Measurements from ENCODE around the gene PRDM12. TPM values are rescaled to one million over a fixed set of nuclear protein-coding genes. Genes with fewer than 3 reads are reported as not detected.

PRDM12 gene
- polyA plus RNA-seq, 1 of the 3 experiments (the other 2 are of a cell fraction) = 0.08 TPM

- TF ChIP-seq GATA2 (CRISPR knock-in tag; IDR thresholded peaks at IDR 0.05) = peak; percentile 57
- no peak for TF ChIP-seq USF2 (IDR thresholded peaks at IDR 0.05; ENCODE audit: borderline replicate concordance, low read depth, low read length)
- TF ChIP-seq SMC3 (IDR thresholded peaks at IDR 0.05; ENCODE audit: low read depth, low read length) = no peak
- TF ChIP-seq TAF1 (IDR thresholded peaks at IDR 0.05; ENCODE audit: borderline replicate concordance, low read depth, low read length) = peak; percentile 74; the same call in 1 of the 2 replicates
- peak; percentile 46; the same call in 1 of the 2 replicates for TF ChIP-seq MXI1 (IDR thresholded peaks at IDR 0.05; ENCODE audit: low read depth, low read length)
- TF ChIP-seq FOXM1 (IDR thresholded peaks at IDR 0.05; ENCODE audit: low read depth) = no peak
- TF ChIP-seq RXRA (IDR thresholded peaks at IDR 0.05; ENCODE audit: borderline replicate concordance, low read depth) = no peak
- no peak for TF ChIP-seq ELF1 (IDR thresholded peaks at IDR 0.05)
- TF ChIP-seq POLR2AphosphoS5 (IDR thresholded peaks at IDR 0.05; ENCODE audit: low read depth, low read length) = peak; percentile 98
- TF ChIP-seq USF1 (IDR thresholded peaks at IDR 0.05; ENCODE audit: borderline replicate concordance, low read depth) = no peak
- no peak for TF ChIP-seq EP300 (IDR thresholded peaks at IDR 0.05; ENCODE audit: borderline replicate concordance in 1 of 2, low read depth in 1 of 2, low read length in 1 of 2)
- TF ChIP-seq NFIC (IDR thresholded peaks at IDR 0.05; ENCODE audit: borderline replicate concordance) = no peak; the same call in 1 of the 2 replicates
- TF ChIP-seq RCOR1 (IDR thresholded peaks at IDR 0.05; ENCODE audit: low read length) = no peak; the same call in 1 of the 2 replicates
Measured at GRCh38 chr9:130689937-130690700, 25.7 kb downstream of the PRDM12 start (continued).

- ChIA-PET POLR2A (interaction anchor here (1.0 kb wide), 1 partner anchor 21 kb away, joined by 4 read pairs; no protein-coding TSS in a partner anchor), CTCF (interaction anchor here (1.5 to 10.5 kb wide), 4 partner anchors 8 to 354 kb away, joined by 4 to 58 read pairs (median 16); no protein-coding TSS in a partner anchor)
- H3K4me2 ChIP-seq = no peak overlapping the region
- no peaks in the 10 kb centered on the region; the same call in none of the 2 replicates for H4K20me1 ChIP-seq (ENCODE audit: insufficient read depth)
- peaks cover 0 to 18% of the 10 kb centered on the region in 2 experiments; a peak in 1 of 4 replicates for H3K4me1 ChIP-seq (ENCODE audit: control insufficient read depth in 1 of 2, insufficient read depth in 2 of 2, low read depth in 1 of 2, low read length in 1 of 2)
- TF ChIP-seq CTCF (IDR thresholded peaks at IDR 0.05) (peak; percentile 24; the same call in 1 of the 2 replicates), YY1 (IDR thresholded peaks at IDR 0.05; ENCODE audit: low read depth) (no peak)
- no peak overlapping the region for H2AFZ ChIP-seq (ENCODE audit: low read depth)
- 97% methylated on average over 25 of the region's 25 CpGs for WGBS (ENCODE audit: low lambda C conversion rate)
- H3K79me2 ChIP-seq (ENCODE audit: insufficient read depth) = peaks cover 35% of the 10 kb centered on the region
- H3K9me3 ChIP-seq = no peaks in the 10 kb centered on the region
- peaks cover 7 to 9% of the 10 kb centered on the region in 2 experiments for H3K36me3 ChIP-seq (replicated peaks in 1 of 2; ENCODE audit: control insufficient read depth in 1 of 2, insufficient read depth in 2 of 2, low read length in 1 of 2)
- H3K9ac ChIP-seq = no peak overlapping the region
- H3F3A ChIP-seq (replicated peaks; ENCODE audit: insufficient read depth) = peaks cover 12% of the 10 kb centered on the region
- no peaks in the 10 kb centered on the region for H3K9me2 ChIP-seq
- DNase-seq = peak; percentile 38
- H3K27me3 ChIP-seq (ENCODE audit: insufficient read depth) = no peaks in the 10 kb centered on the region
- H3K27ac ChIP-seq (ENCODE audit: low read depth in 2 of 2, low read length in 1 of 2) = no peak overlapping the region
- no peak overlapping the region; a peak in 1 of 4 replicates for H3K4me3 ChIP-seq (ENCODE audit: low read depth in 2 of 2, low read length in 1 of 2)
Measured at GRCh38 chr9:130692321-130692720, 27.9 kb downstream of the PRDM12 start.

Measured in SK-N-SH (cell line).